Pancreas (tissue), 10 donors: ENCODE results near the gene COL5A1. TPM values are rescaled to one million over a fixed set of nuclear protein-coding genes. Genes with fewer than 3 reads are reported as not detected.

Experiments used
- ATAC-seq, 4 donors: fragments of 200-7000 bp; cut with Tn5 transposase; one replicate each; pipeline versions ENCODE4 v1.8.0 to v1.9.1; 2020; ENCODE audit warnings: mild to moderate bottlenecking in 4 of 4, moderate library complexity in 4 of 4
- DNase-seq, 6 donors: peaks; one replicate each; pipeline ENCODE4 v3.0.0-alpha.2; 2020
- FAIRE-seq: peaks from 2 replicates; lab custom pipeline; 2012; peaks lifted over from hg19 to GRCh38; lab: Jason Lieb, UNC
- H3K27ac ChIP-seq, 4 donors: fragments of 200-600 bp; sonication (generic); 1 replicate in 3 of 4; 2 replicates in 1 of 4; pipeline versions ENCODE4 v1.5.0 to v1.8.0; 2020
- H3K27me3 ChIP-seq, 4 donors: fragments of 200-600 bp; one replicate each; pipeline ENCODE4 v1.8.0; 2021
- H3K36me3 ChIP-seq, 3 donors: fragments of 200-600 bp; sonication (generic) in 1 of 3; one replicate each; pipeline versions ENCODE4 v1.5.0 to v1.8.0; 2020 to 2021
- H3K4me1 ChIP-seq, 3 donors: fragments of 200-600 bp; one replicate each; pipeline ENCODE4 v1.8.0; 2021
- H3K4me3 ChIP-seq, 4 donors: fragments of 200-600 bp; sonication (generic) in 2 of 4; one replicate each; pipeline versions ENCODE4 v1.5.0 to v1.8.0; 2020 to 2021
- H3K9me3 ChIP-seq, 4 donors: fragments of 200-600 bp; one replicate each; pipeline ENCODE4 v1.8.0; 2021
- CTCF ChIP-seq, 4 donors: fragments of 200-600 bp; sonication (generic) in 3 of 4; IDR thresholded peaks; one replicate each; pipeline versions ENCODE4 v1.5.0 to v1.8.0; 2021; ENCODE audit warnings: antibody characterized with exemption in 4 of 4
- WGBS, 2 donors: extraction: QIAGEN DNeasy Blood & Tissue Kit; methylation state at CpG; one replicate each; pipeline ENCODE4 v1.1.7; 2013; 5-methylcytosine and 5-hydroxymethylcytosine counted together
- intact Hi-C, 3 donors: fragments of 100-400 bp; cut with DNase I; formaldehyde crosslinking; loops; one replicate each; pipeline versions ENCODE4 v1.11.1 to v1.14.2; 2022
- polyA plus RNA-seq, 2 donors: library from polyadenylated mRNA; stranded (reverse); fragments of 200-250 nt; gene quantifications; one replicate each; pipeline ENCODE4 v1.2.3, GENCODE V29; 2013
- total RNA-seq, 6 donors: library from RNA; stranded (reverse); fragmentation: NEBNext Ultra II Directional in 4 of 6; extraction: Animal tissue kit (Norgen Biotek cat#: 25700) in 4 of 6; gene quantifications; one replicate each; pipeline versions ENCODE4 v1.2.1 to v1.2.4, GENCODE V29; 2021 to 2023
- donor health status: healthy with polysubstance abuse.
- donor health status: DM: no; HTN: no; CAD: no; lungs with moderate emphysema.
- donor health status: DM: no; HTN: no; CAD: no.
- donor health status: control.
- donor health status: control.
- donor health status: Bipolar disorder and iron deficiency.
- donor health status: DM: yes; HTN: yes; CAD: no.
- donor health status: DM: no; HTN: no; CAD: no.
- donor health status: DM: no; HTN: no; CAD: no.
- donor health status: DM: yes; HTN: yes; CAD: no.

COL5A1 gene
- total and polyA plus RNA-seq, 8 donors: 1.2 to 62.8 (median 3.5) TPM

DNA sequence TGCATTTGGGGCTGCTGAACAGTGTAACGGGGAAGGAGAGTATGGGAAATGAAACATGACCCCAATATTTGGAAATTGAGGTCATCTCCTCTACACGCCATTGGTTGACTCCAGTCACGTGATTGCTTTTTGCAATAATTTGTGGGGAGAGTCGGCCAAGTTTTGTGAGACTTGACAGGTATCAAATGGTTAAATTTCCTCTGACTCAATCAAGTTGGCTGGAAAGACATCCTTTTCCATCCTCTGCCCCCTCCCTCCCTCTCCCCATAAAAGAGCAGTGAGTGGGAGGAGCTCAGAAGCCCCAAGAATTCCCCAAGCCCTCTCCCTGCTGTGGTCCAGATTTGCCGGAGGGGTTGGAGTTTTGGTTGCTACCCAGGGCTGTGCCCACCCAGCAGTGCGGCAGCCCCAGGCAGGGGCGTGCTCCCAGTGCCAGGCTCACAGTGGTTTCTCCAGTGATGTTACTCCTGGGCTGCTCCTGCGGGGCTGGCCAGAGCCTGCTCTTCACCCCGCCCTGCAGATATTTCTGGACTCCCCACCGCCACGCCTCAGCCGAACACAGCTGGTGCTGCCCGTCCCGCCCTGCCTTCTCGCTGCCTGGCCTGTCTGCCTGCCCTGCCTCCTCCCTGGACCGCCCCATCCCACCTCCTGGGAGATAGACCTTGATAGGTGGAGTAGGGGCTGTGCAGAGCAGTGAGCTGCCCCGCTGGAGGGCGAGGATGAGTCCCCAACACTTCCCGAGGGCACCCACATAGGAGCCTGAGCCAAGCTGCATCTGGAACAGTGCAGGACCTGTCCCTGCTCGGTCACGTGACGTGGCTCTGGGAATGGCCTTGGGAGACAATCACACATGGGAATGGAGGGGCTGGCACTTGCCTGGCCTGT, 3.4 kb downstream of the COL5A1 start:
- intact Hi-C loops: no loop called here
- no peaks in the 10 kb centered on the region for H3K9me3 ChIP-seq
- peak in 5 of 6 donors; percentile 16 to 72 (median 45) for DNase-seq
- H3K27ac ChIP-seq: no peak overlapping the region
- no peak for FAIRE-seq
- H3K4me3 ChIP-seq: peak overlapping the region in 1 of 4 donors; percentile 10
- 19 to 24% methylated on average over 22 of the region's 22 CpGs for WGBS, 2 donors
- peak in 3 of 4 donors; percentile 16 to 31 (median 28) for ATAC-seq
- no peak for TF ChIP-seq CTCF (IDR thresholded peaks at IDR 0.05)
- no peaks in the 10 kb centered on the region for H3K36me3 ChIP-seq
- H3K27me3 ChIP-seq: no peaks in the 10 kb centered on the region
- H3K4me1 ChIP-seq: no peaks in the 10 kb centered on the region

DNA sequence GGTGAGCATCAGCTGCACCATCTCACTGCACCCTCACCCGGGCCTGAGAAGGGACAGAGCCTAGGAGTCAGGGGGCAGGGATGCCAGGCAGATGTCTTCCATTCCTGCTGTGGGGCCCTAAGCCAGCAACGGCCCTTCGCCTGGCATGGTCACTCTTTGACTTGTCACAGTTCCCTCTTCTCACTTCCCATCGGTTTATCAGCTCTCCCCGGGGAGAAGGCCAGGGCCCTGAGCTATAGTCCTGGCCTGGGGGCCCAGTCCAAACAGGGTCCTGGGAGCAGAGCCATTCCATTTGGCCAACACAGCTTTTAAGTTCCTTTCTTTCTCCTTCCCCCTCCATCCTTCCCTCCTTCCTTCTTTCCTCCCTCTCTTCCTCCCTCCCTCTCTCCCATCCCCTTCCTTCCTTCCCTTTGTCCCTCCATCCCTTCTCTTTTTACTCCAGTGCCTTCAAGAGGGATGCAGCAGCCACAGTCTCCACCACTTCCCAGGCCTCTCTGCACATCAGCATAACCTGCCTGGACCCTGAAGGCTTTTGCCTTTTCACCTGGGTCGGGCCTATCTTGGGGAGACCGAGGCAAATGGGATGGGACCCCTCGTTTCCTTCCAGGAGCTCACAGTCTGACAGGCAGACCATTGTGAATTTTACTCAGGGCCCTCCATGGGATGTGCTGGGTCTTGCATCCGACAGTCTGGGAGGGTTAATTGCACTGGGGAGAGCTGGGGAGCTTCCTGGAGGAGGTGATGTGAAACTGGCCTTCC, 4.2 kb downstream of the COL5A1 start:
- WGBS, 2 donors: 36% methylated on average over 9 of the region's 9 CpGs
- H3K27ac ChIP-seq: no peak overlapping the region
- no peaks in the 10 kb centered on the region for H3K9me3 ChIP-seq
- DNase-seq (no peak), FAIRE-seq (no peak), ATAC-seq (no peak)
- no peaks in the 10 kb centered on the region for H3K27me3 ChIP-seq
- H3K4me1 ChIP-seq: no peaks in the 10 kb centered on the region
- intact Hi-C loops: no loop called here
- no peak for TF ChIP-seq CTCF (IDR thresholded peaks at IDR 0.05)
- H3K4me3 ChIP-seq: no peak overlapping the region
- no peaks in the 10 kb centered on the region for H3K36me3 ChIP-seq

DNA sequence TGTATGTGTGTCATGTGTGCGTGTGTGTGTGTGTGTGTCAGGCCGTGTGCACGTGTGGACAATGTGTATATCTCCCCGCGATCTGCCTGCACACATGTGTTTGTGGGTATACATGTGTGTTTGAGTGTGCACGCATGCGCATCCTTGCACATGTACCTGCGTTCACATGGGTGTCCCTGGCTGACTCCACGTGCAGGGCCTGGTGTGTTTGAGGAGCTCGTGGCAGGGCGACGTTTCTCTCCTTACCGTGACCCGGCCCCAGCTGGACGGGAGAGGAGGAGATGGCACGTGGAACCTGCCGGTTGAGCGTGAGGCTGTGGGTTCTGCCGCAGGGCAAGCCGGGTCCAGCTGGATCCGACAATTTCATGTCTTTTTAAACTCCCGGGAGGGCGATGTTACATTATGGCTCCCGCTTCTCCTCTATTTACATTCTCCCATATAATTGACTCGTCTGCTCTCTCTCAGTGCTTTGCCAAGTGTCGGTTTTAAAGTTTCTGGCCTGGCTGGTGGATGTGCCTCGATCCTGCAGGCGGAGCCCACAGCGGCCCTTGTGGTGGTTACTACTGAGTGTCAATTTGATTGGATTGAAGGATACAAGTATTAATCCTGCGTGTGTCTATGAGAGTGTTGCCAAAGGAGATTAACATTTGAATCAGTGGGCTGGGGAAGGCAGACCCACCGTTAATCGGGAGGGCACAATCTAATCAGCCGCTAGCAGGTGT, 5.9 kb downstream of the COL5A1 start:
- H3K9me3 ChIP-seq: no peaks in the 10 kb centered on the region
- no peak for TF ChIP-seq CTCF (IDR thresholded peaks at IDR 0.05)
- DNase-seq: peak in 1 of 6 donors; percentile 28
- H3K36me3 ChIP-seq: no peaks in the 10 kb centered on the region
- no peaks in the 10 kb centered on the region for H3K27me3 ChIP-seq
- ATAC-seq: no peak
- H3K27ac ChIP-seq: no peak overlapping the region
- H3K4me3 ChIP-seq: no peak overlapping the region
- no peaks in the 10 kb centered on the region for H3K4me1 ChIP-seq
- FAIRE-seq: no peak
- intact Hi-C loops: no loop called here
- 67 to 83% methylated on average over 33 of the region's 33 CpGs for WGBS, 2 donors

GRCh38 chr9:134648701-134649530, 7.3 kb downstream of the COL5A1 start:
- 71 to 87% methylated on average over 20 of the region's 20 CpGs for WGBS, 2 donors
- no peak overlapping the region for H3K4me3 ChIP-seq
- TF ChIP-seq CTCF (IDR thresholded peaks at IDR 0.05): no peak
- H3K27ac ChIP-seq: no peak overlapping the region
- H3K27me3 ChIP-seq: no peaks in the 10 kb centered on the region
- peak in 1 of 6 donors; percentile 27 for DNase-seq
- intact Hi-C loops: no loop called here
- H3K9me3 ChIP-seq: no peaks in the 10 kb centered on the region
- no peak for FAIRE-seq
- no peaks in the 10 kb centered on the region for H3K36me3 ChIP-seq
- ATAC-seq: no peak
- H3K4me1 ChIP-seq: no peaks in the 10 kb centered on the region
